ENCODE data around the gene FRS2.

Gene FRS2

DNA sequence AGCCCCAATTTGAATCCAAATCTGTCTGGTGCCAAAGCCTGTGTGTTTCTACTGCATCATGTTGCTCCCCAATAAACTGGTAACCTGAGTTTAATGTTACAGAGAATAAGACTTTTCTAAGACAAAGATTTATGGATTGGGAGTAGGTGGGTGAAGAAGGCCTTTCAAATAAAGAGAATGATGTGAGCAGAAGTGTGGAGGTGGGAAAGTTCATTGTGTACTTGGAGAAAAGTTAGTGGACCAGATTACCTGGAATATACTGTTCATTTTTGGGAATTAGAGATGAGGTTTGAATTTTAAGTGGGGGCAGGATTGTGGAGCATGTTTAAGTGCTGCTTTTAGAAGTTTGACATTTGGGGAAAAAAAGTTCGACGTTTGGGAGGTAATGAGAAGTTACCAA lies 3.1 kb downstream of the FRS2 start:
- Histone ChIP-seq H3K4me1 (peaks cover 22% of the 10 kb centered on the region), H3K27me3 (ENCODE audit: low read depth) (no peaks in the 10 kb centered on the region), H3K9me3 (no peaks in the 10 kb centered on the region), H3K36me3 (replicated peaks) (no peaks in the 10 kb centered on the region; the same call in 1 of the 2 replicates), H3K4me3 (no peak overlapping the region)
- DNase-seq (ENCODE audit: low spot score in 2 of 2) = no peak
- in situ Hi-C loops (cut with MboI; ENCODE audit: low sequenced_read_pairs) = no loop called here

- Histone ChIP-seq H3K27me3 (ENCODE audit: low read depth) (no peaks in the 10 kb centered on the region), H3K4me3 (no peak overlapping the region), H3K4me1 (peaks cover 22% of the 10 kb centered on the region), H3K9me3 (no peaks in the 10 kb centered on the region), H3K36me3 (replicated peaks) (no peaks in the 10 kb centered on the region; the same call in 1 of the 2 replicates)
- in situ Hi-C loops (cut with MboI; ENCODE audit: low sequenced_read_pairs) = no loop called here
- no peak for DNase-seq (ENCODE audit: low spot score in 2 of 2)
These were observed 4.3 kb downstream of the FRS2 start for GRCh38 chr12:69474456-69474855.

GRCh38 chr12:69475237-69475975 lies 5.2 kb downstream of the FRS2 start:
- in situ Hi-C loops (cut with MboI; ENCODE audit: low sequenced_read_pairs) = no loop called here
- no peaks in the 10 kb centered on the region; the same call in 1 of the 2 replicates for H3K36me3 ChIP-seq (replicated peaks)
- H3K27me3 ChIP-seq (ENCODE audit: low read depth) = no peaks in the 10 kb centered on the region
- no peaks in the 10 kb centered on the region for H3K9me3 ChIP-seq
- H3K4me1 ChIP-seq = peaks cover 22% of the 10 kb centered on the region
- peak; percentile 50 to 54 for DNase-seq (ENCODE audit: low spot score in 2 of 2)
- H3K4me3 ChIP-seq = no peak overlapping the region

- no peak for DNase-seq (ENCODE audit: low spot score in 2 of 2)
- Histone ChIP-seq H3K27me3 (ENCODE audit: low read depth) (no peaks in the 10 kb centered on the region), H3K4me1 (peaks cover 20% of the 10 kb centered on the region), H3K9me3 (no peaks in the 10 kb centered on the region), H3K36me3 (replicated peaks) (no peaks in the 10 kb centered on the region; the same call in 1 of the 2 replicates), H3K4me3 (no peak overlapping the region)
- in situ Hi-C loops (cut with MboI; ENCODE audit: low sequenced_read_pairs) = no loop called here
These were observed 6.3 kb downstream of the FRS2 start for GRCh38 chr12:69476276-69477017.

DNA sequence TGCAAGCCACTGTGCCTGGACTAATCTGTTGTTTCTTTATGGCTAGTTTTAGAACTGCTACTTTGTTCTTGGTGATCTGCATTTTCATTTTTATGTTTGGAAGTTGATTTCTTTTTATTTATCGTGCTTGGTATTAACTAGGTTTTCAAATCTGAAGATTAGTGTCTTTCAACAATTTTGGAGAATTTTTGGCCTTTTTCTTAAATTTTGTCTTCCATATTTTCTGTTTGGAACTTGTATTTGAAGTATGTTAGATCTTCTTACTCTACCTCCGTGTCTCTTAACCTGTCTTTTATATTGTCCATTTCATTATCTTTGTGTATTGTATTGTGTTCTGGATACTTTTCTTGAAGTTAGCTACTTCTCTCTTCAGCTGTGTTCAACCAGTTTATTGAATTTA lies 9.5 kb downstream of the FRS2 start:
- Histone ChIP-seq H3K9me3 (no peaks in the 10 kb centered on the region), H3K4me1 (peaks cover 7% of the 10 kb centered on the region), H3K27me3 (ENCODE audit: low read depth) (no peaks in the 10 kb centered on the region), H3K36me3 (replicated peaks) (no peaks in the 10 kb centered on the region), H3K4me3 (no peak overlapping the region)
- DNase-seq (ENCODE audit: low spot score in 2 of 2) = no peak
- in situ Hi-C loops (cut with MboI; ENCODE audit: low sequenced_read_pairs) = no loop called here

- Histone ChIP-seq H3K9me3 (no peaks in the 10 kb centered on the region), H3K4me3 (no peak overlapping the region), H3K36me3 (replicated peaks) (no peaks in the 10 kb centered on the region), H3K4me1 (no peaks in the 10 kb centered on the region), H3K27me3 (ENCODE audit: low read depth) (no peaks in the 10 kb centered on the region)
- in situ Hi-C loops (cut with MboI; ENCODE audit: low sequenced_read_pairs) = no loop called here
- DNase-seq (ENCODE audit: low spot score in 2 of 2) = no peak
These were observed 10.5 kb downstream of the FRS2 start for GRCh38 chr12:69480698-69481097.

GRCh38 chr12:69481133-69481532 lies 10.9 kb downstream of the FRS2 start:
- Histone ChIP-seq H3K36me3 (replicated peaks) (no peaks in the 10 kb centered on the region), H3K9me3 (no peaks in the 10 kb centered on the region), H3K27me3 (ENCODE audit: low read depth) (no peaks in the 10 kb centered on the region), H3K4me3 (no peak overlapping the region), H3K4me1 (no peaks in the 10 kb centered on the region)
- in situ Hi-C loops (cut with MboI; ENCODE audit: low sequenced_read_pairs) = no loop called here
- no peak for DNase-seq (ENCODE audit: low spot score in 2 of 2)

- H3K36me3 ChIP-seq (replicated peaks) = peaks cover 7% of the 10 kb centered on the region
- in situ Hi-C loops (cut with MboI; ENCODE audit: low sequenced_read_pairs) = no loop called here
These were observed 13.5 kb downstream of the FRS2 start for GRCh38 chr12:69483700-69484099.

GRCh38 chr12:69484428-69484827 lies 14.2 kb downstream of the FRS2 start:
- no peak for DNase-seq (ENCODE audit: low spot score in 2 of 2)
- no peaks in the 10 kb centered on the region for H3K9me3 ChIP-seq
- in situ Hi-C loops (cut with MboI; ENCODE audit: low sequenced_read_pairs) = no loop called here
- no peaks in the 10 kb centered on the region for H3K4me1 ChIP-seq
- no peak overlapping the region for H3K4me3 ChIP-seq
- no peaks in the 10 kb centered on the region for H3K27me3 ChIP-seq (ENCODE audit: low read depth)
- peaks cover 7% of the 10 kb centered on the region for H3K36me3 ChIP-seq (replicated peaks)

More at GRCh38 chr12:69483700-69484099, 13.5 kb downstream of the FRS2 start:
- no peaks in the 10 kb centered on the region for H3K27me3 ChIP-seq (ENCODE audit: low read depth)
- no peaks in the 10 kb centered on the region for H3K9me3 ChIP-seq
- no peaks in the 10 kb centered on the region for H3K4me1 ChIP-seq
- DNase-seq (ENCODE audit: low spot score in 2 of 2) = no peak
- H3K4me3 ChIP-seq = no peak overlapping the region

DNA sequence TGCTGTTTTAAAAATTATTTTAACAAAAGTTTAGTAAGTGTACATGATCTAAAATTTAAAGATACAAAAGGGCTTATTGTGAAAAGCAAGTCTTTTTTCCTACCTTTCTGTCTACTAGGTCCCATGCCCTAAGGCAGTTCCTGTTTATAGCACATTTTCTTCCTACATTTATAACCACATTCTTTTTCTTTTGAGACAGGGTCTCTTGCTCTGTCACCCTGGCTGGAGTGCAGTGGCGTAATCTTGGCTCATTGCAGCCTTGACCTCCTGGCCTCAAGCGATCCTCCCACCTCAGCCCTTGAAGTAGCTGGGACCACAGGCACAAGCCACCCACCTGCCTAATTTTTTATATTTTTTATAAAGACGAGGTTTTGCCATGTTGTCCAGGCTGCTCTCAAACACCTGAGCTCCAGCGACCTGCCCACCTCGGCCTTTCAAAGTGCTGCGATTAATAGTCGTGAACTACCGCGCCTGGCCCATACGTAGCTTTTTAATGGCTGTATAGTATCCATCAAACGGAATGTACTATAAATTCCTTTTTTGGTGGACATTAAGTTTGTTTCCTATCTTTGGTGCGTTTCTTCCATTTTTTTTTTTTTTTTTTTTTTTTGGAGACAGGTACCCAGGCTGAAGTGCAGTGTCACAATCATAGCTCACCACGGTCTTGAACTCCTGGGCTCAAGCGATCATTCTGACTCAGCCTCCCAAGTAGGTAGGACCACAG lies 20.9 kb downstream of the FRS2 start:
- Histone ChIP-seq H3K4me3 (no peak overlapping the region), H3K27me3 (ENCODE audit: low read depth) (no peaks in the 10 kb centered on the region), H3K9me3 (no peaks in the 10 kb centered on the region), H3K36me3 (replicated peaks) (peaks cover 7% of the 10 kb centered on the region), H3K4me1 (peaks cover 9% of the 10 kb centered on the region)
- DNase-seq (ENCODE audit: low spot score in 2 of 2) = peak in 1 of 2 experiments; percentile 20
- in situ Hi-C loops (cut with MboI; ENCODE audit: low sequenced_read_pairs) = no loop called here

- in situ Hi-C loops (cut with MboI; ENCODE audit: low sequenced_read_pairs) = no loop called here
- Histone ChIP-seq H3K27me3 (ENCODE audit: low read depth) (no peaks in the 10 kb centered on the region), H3K4me3 (no peak overlapping the region), H3K36me3 (replicated peaks) (peaks cover 1% of the 10 kb centered on the region), H3K4me1 (peaks cover 9% of the 10 kb centered on the region), H3K9me3 (no peaks in the 10 kb centered on the region)
- DNase-seq (ENCODE audit: low spot score in 2 of 2) = no peak
These were observed 22.6 kb downstream of the FRS2 start for GRCh38 chr12:69492739-69493138.

GRCh38 chr12:69495071-69495470 lies 24.9 kb downstream of the FRS2 start:
- H3K4me3 ChIP-seq = no peak overlapping the region
- H3K27me3 ChIP-seq (ENCODE audit: low read depth) = no peaks in the 10 kb centered on the region
- no peaks in the 10 kb centered on the region for H3K9me3 ChIP-seq
- in situ Hi-C loops (cut with MboI; ENCODE audit: low sequenced_read_pairs) = no loop called here
- H3K4me1 ChIP-seq = peaks cover 7% of the 10 kb centered on the region
- H3K36me3 ChIP-seq (replicated peaks) = no peaks in the 10 kb centered on the region
- DNase-seq (ENCODE audit: low spot score in 2 of 2) = no peak

- H3K9me3 ChIP-seq = no peaks in the 10 kb centered on the region
- H3K27me3 ChIP-seq (ENCODE audit: low read depth) = no peaks in the 10 kb centered on the region
- H3K4me1 ChIP-seq = no peaks in the 10 kb centered on the region
- no peak for DNase-seq (ENCODE audit: low spot score in 2 of 2)
- no peaks in the 10 kb centered on the region for H3K36me3 ChIP-seq (replicated peaks)
- no peak overlapping the region for H3K4me3 ChIP-seq
- in situ Hi-C loops (cut with MboI; ENCODE audit: low sequenced_read_pairs) = no loop called here
These were observed 27.3 kb downstream of the FRS2 start for GRCh38 chr12:69497308-69498026.

All from HAP-1 (cell line).